Endothelial cell (in vitro differentiated cells): Measurements from ENCODE around the gene PLA1A. TPM values are rescaled to one million over a fixed set of nuclear protein-coding genes. Genes with fewer than 3 reads are reported as not detected.

Source experiments
- DNase-seq: peaks from one replicate; pipeline ENCODE4 v3.0.0; 2021; ENCODE audit warnings: low spot score
- H3K27ac Mint-ChIP-seq: one replicate; pipeline ENCODE4 v1.8.0; 2021; ENCODE audit warnings: mixed read lengths, inconsistent platforms; ENCODE audit not compliant: unreplicated experiment
- H3K27me3 Mint-ChIP-seq: one replicate; pipeline ENCODE4 v1.8.0; 2021; ENCODE audit warnings: mild to moderate bottlenecking, moderate library complexity, mixed read lengths, inconsistent platforms; ENCODE audit not compliant: unreplicated experiment
- H3K36me3 Mint-ChIP-seq: one replicate; pipeline ENCODE4 v1.8.0; 2021; ENCODE audit warnings: mild to moderate bottlenecking, low read depth, mixed read lengths, inconsistent platforms; ENCODE audit not compliant: unreplicated experiment
- H3K4me1 Mint-ChIP-seq: one replicate; pipeline ENCODE4 v1.8.0; 2021; ENCODE audit warnings: mild to moderate bottlenecking, mixed read lengths, inconsistent platforms; ENCODE audit not compliant: unreplicated experiment
- H3K4me3 Mint-ChIP-seq: one replicate; pipeline ENCODE4 v1.8.0; 2021; ENCODE audit warnings: mild to moderate bottlenecking, mixed read lengths, inconsistent platforms; ENCODE audit not compliant: unreplicated experiment
- H3K9me3 Mint-ChIP-seq: one replicate; pipeline ENCODE4 v1.8.0; 2021; ENCODE audit warnings: mixed read lengths, inconsistent platforms; ENCODE audit not compliant: unreplicated experiment
- total RNA-seq: library from RNA; stranded (reverse); fragmentation: NEBNext Ultra II Directional; extraction: Animal tissue kit (Norgen Biotek cat#: 25700); gene quantifications from one replicate; pipeline ENCODE4 v1.2.1, GENCODE V29; 2021; ENCODE audit not compliant: unreplicated experiment
- TF ChIP-seq, protein P1 (sequence below): fragments of 200-600 bp; sonication (generic); IDR thresholded peaks from one replicate; pipeline ENCODE4 v1.5.0; 2021; ENCODE audit warnings: antibody characterized with exemption; ENCODE audit not compliant: unreplicated experiment

Gene PLA1A
- total RNA-seq, 1 donor from 2014 or later = 0.80 TPM

DNA sequence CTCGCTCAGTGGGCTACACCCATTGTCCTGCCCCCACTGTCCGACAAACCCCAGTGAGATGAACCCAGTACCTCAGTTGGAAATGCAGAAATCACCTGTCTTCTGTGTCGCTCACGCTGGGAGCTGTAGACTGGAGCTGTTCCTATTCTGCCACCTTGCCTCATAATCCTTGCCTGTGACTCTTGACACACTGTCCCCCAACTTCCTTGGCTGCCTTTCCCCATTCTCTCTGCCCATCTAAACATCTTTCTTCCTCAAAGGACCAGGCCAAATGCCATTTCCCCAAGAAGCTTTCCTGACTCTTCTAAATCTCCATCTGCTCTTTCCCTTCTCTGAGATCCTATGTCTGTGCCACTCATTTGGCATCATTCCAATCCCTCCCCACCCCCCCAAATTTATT lies 28.5 kb upstream of the PLA1A start:
- Mint-ChIP-seq H3K9me3 (no peaks in the 10 kb centered on the region), H3K4me1 (peaks cover 2% of the 10 kb centered on the region)
- TF ChIP-seq, protein P1, sequence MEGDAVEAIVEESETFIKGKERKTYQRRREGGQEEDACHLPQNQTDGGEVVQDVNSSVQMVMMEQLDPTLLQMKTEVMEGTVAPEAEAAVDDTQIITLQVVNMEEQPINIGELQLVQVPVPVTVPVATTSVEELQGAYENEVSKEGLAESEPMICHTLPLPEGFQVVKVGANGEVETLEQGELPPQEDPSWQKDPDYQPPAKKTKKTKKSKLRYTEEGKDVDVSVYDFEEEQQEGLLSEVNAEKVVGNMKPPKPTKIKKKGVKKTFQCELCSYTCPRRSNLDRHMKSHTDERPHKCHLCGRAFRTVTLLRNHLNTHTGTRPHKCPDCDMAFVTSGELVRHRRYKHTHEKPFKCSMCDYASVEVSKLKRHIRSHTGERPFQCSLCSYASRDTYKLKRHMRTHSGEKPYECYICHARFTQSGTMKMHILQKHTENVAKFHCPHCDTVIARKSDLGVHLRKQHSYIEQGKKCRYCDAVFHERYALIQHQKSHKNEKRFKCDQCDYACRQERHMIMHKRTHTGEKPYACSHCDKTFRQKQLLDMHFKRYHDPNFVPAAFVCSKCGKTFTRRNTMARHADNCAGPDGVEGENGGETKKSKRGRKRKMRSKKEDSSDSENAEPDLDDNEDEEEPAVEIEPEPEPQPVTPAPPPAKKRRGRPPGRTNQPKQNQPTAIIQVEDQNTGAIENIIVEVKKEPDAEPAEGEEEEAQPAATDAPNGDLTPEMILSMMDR = no peak

DNA sequence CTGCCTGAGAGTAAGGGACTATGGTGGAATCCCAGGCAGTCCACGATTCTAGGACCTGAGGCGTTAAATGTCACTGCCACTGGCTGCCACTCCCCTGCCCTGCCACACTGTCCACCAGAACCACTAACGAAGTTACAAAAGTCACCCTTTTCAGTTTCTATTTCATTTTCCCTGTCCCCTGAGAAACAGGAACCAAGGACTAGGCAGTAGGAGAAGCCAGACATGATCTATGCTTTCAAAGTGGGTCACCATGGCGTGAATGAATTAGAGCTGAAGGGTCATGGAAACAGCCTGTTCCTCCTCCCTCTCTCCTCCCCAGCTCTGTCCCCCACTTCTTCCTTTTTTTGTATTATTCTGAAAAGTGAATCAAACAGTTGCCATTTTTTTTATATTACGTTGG lies 27.5 kb upstream of the PLA1A start:
- H3K9me3 Mint-ChIP-seq = no peaks in the 10 kb centered on the region
- peaks cover 4% of the 10 kb centered on the region for H3K36me3 Mint-ChIP-seq
- no peak overlapping the region for H3K27ac Mint-ChIP-seq
- H3K4me1 Mint-ChIP-seq = peaks cover 2% of the 10 kb centered on the region
- DNase-seq = no peak
- H3K4me3 Mint-ChIP-seq = no peak overlapping the region
- TF ChIP-seq, protein P1 = no peak
- peaks cover 4% of the 10 kb centered on the region for H3K27me3 Mint-ChIP-seq

More for the DNA sequence above, 28.5 kb upstream of the PLA1A start:
- peaks cover 4% of the 10 kb centered on the region for H3K36me3 Mint-ChIP-seq
- peaks cover 4% of the 10 kb centered on the region for H3K27me3 Mint-ChIP-seq
- H3K27ac Mint-ChIP-seq = no peak overlapping the region
- H3K4me3 Mint-ChIP-seq = no peak overlapping the region
- DNase-seq = no peak

DNA sequence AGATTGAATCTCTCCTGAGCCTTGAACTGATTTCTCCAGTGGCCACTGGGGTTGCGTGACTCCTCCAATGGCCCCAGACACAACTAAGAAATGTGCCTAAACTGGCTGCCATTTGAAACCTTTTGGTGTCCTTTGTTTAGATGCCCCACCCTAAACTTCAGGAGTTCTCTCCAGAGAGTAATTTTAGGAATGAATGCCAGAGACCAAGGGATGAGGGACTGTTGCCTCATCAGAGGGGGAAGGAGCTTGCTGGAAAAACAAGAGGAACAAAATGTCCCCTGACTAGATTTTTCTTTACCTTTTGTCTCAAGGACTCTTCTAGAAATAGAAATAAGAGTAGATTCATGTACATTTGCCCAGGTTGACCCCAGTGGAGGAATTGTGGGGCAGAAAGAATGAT lies 26.5 kb upstream of the PLA1A start:
- no peaks in the 10 kb centered on the region for H3K9me3 Mint-ChIP-seq
- H3K36me3 Mint-ChIP-seq = peaks cover 4% of the 10 kb centered on the region
- DNase-seq = no peak
- H3K27me3 Mint-ChIP-seq = peaks cover 4% of the 10 kb centered on the region
- no peak overlapping the region for H3K4me3 Mint-ChIP-seq
- H3K4me1 Mint-ChIP-seq = peaks cover 2% of the 10 kb centered on the region
- H3K27ac Mint-ChIP-seq = no peak overlapping the region
- TF ChIP-seq, protein P1 = no peak

DNA sequence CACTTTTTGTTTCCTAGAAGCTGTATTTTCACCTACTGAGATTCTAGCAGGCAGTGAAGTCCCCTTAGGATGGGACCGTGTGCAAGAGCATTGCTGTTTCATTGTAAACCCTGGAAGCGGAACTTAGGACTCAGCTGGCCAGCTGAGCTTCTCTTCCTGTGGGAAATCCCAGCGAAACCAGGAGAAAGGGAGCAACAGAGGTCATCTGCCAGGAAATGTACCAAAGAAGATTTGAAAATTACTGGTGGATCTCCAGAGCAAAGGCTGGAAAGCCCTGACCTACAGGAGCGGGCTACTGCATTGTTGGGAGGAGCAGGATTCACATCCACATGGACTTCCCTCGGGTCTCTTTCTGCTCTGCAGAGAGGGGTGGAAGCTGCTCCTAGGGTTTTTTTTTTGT lies 26.0 kb upstream of the PLA1A start:
- no peak overlapping the region for H3K27ac Mint-ChIP-seq
- H3K9me3 Mint-ChIP-seq = no peaks in the 10 kb centered on the region
- H3K36me3 Mint-ChIP-seq = peaks cover 4% of the 10 kb centered on the region
- H3K4me1 Mint-ChIP-seq = peaks cover 2% of the 10 kb centered on the region
- TF ChIP-seq, protein P1 = no peak
- DNase-seq = no peak
- peaks cover 4% of the 10 kb centered on the region for H3K27me3 Mint-ChIP-seq
- H3K4me3 Mint-ChIP-seq = no peak overlapping the region

DNA sequence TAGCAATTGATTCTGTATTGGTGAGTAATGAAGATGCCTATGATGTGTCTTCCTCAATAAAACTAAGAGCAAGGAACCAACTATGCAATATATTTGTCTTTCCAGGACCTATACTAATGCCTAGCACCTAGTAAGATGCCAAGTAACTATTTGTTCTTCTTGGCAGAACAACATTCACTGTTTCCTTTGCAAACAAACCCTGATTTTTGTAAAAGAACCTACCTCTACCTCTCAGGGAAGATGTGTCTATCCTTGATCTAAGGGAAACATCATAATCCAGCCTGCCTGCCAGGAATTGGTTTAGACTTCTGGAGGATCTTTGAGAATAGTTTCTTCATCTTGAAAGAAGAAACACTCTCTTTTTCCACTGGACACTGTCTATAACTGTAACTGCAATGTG lies 22.2 kb upstream of the PLA1A start:
- Mint-ChIP-seq H3K4me3 (no peak overlapping the region), H3K9me3 (no peaks in the 10 kb centered on the region), H3K27me3 (peaks cover 6% of the 10 kb centered on the region), H3K27ac (no peak overlapping the region), H3K4me1 (peaks cover 5% of the 10 kb centered on the region), H3K36me3 (no peaks in the 10 kb centered on the region)
- no peak for DNase-seq
- TF ChIP-seq, protein P1 = no peak
